K562 (cell line): ENCODE results near the gene CCL20. TPM values are rescaled to one million over a fixed set of nuclear protein-coding genes. Genes with fewer than 3 reads are reported as not detected.

Source experiments
- ATAC-seq: fragments of 200-7000 bp; cut with Tn5 transposase; 3 replicates; pipeline ENCODE4 v1.9.1; 2020; ENCODE audit warnings: moderate library complexity
- BruUV-seq: library from RNA; stranded (reverse); fragments of 400-500 nt; replicated peaks from 2 replicates; lab custom pipeline; 2021; lab: Mats Ljungman, UMichigan
- CTCF ChIA-PET: fragments of 300-600 bp; formaldehyde crosslinking; extraction: SDS; loops from one replicate; lab custom pipeline; 2021; ENCODE audit warnings: low intra/inter-chr PET ratio; lab: Yijun Ruan, JAX
- POLR2A ChIA-PET: fragments of 300-600, 350-650 bp; sonication (Branson Sonifier 250); formaldehyde crosslinking; extraction: SDS; loops from one replicate; lab custom pipeline; 2021; ENCODE audit warnings: antibody characterized with exemption, inconsistent platforms; lab: Yijun Ruan, JAX
- DNase-seq, 4 experiments: peaks; one replicate each; pipeline versions ENCODE4 v3.0.0 to v3.0.0-alpha.2; 2011 to 2018; ENCODE audit warnings: low spot score in 3 of 4, mixed read lengths in 3 of 4; ENCODE audit errors: extremely low read depth in 1 of 4
- FAIRE-seq: peaks from 2 replicates; lab custom pipeline; 2011; peaks lifted over from hg19 to GRCh38; lab: Jason Lieb, UNC
- H2AFZ ChIP-seq: 2 replicates; pipeline ENCODE4 v1.6.0; 2011; ENCODE audit warnings: low read depth, low read length, control low read depth, inconsistent platforms
- H3K27ac ChIP-seq: fragments of 200-600 bp; 3 replicates; pipeline ENCODE4 v1.8.0; 2011; ENCODE audit warnings: low read depth, mild to moderate bottlenecking, control low read depth, inconsistent platforms, low read length, moderate library complexity, mixed read lengths; ENCODE audit errors: extremely low read depth
- H3K27me3 ChIP-seq, 2 experiments: fragments of 300-600 bp in 1 of 2; 2 replicates in 1 of 2; 3 replicates in 1 of 2; pipeline versions ENCODE4 v1.6.0 to v1.8.0; 2011; ENCODE audit warnings: inconsistent platforms in 2 of 2, low read length in 2 of 2, mild to moderate bottlenecking in 1 of 2, mixed read lengths in 1 of 2, moderate library complexity in 1 of 2; ENCODE audit not compliant: control insufficient read depth in 2 of 2, insufficient read depth in 2 of 2
- H3K36me3 ChIP-seq: fragments of 300-600 bp; 3 replicates; pipeline ENCODE4 v1.8.0; 2011; ENCODE audit warnings: mild to moderate bottlenecking, low read length, inconsistent platforms; ENCODE audit not compliant: control insufficient read depth, insufficient read depth
- H3K4me1 ChIP-seq, 2 experiments: fragments of 200-600 bp in 1 of 2; replicated peaks in 1 of 2; 2 replicates in 1 of 2; 3 replicates in 1 of 2; pipeline versions ENCODE4 v1.5.1 to v1.8.0; 2011; ENCODE audit warnings: inconsistent platforms in 2 of 2, low read length in 2 of 2, mild to moderate bottlenecking in 1 of 2, mixed read lengths in 1 of 2, moderate library complexity in 1 of 2; ENCODE audit not compliant: control insufficient read depth in 2 of 2, insufficient read depth in 2 of 2
- H3K4me2 ChIP-seq: 2 replicates; pipeline ENCODE4 v1.6.1; 2011; ENCODE audit warnings: low read length, control low read depth, inconsistent platforms, mixed read lengths; ENCODE audit not compliant: insufficient read depth
- H3K4me3 ChIP-seq: fragments of 200-600 bp; sonication (generic), shearing (Covaris generic); 2 replicates; pipeline ENCODE4 v1.5.1; 2016; ENCODE audit warnings: control low read depth, inconsistent platforms
- H3K79me2 ChIP-seq: fragments of 200-600 bp; 3 replicates; pipeline ENCODE4 v1.8.0; 2011; ENCODE audit warnings: low read length, inconsistent platforms; ENCODE audit not compliant: control insufficient read depth, insufficient read depth
- H3K9ac ChIP-seq, 2 experiments: 2 replicates each; pipeline versions ENCODE4 v1.6.0 to v1.6.1; 2011; ENCODE audit warnings: low read depth in 2 of 2, low read length in 2 of 2, control low read depth in 1 of 2, inconsistent platforms in 1 of 2, mild to moderate bottlenecking in 1 of 2, mixed read lengths in 1 of 2; ENCODE audit not compliant: insufficient read depth in 1 of 2
- H3K9me1 ChIP-seq: one replicate; pipeline ENCODE4 v1.6.0; 2011; ENCODE audit warnings: inconsistent platforms, mild to moderate bottlenecking, low read length, moderate library complexity; ENCODE audit not compliant: control insufficient read depth, insufficient read depth
- H3K9me3 ChIP-seq: replicated peaks from 2 replicates; pipeline ENCODE4 v1.5.1; 2011; ENCODE audit warnings: low read depth, low read length, inconsistent platforms; ENCODE audit not compliant: control insufficient read depth, insufficient read depth
- H4K20me1 ChIP-seq: replicated peaks from 2 replicates; pipeline ENCODE4 v1.6.1; 2011; ENCODE audit warnings: low read length, inconsistent platforms, mixed read lengths; ENCODE audit not compliant: control insufficient read depth, insufficient read depth
- NCOA1 ChIP-seq: fragments of 450-650 bp; IDR thresholded peaks from 2 replicates; pipeline ENCODE4 v1.6.1; 2016; ENCODE audit warnings: low read depth
- RHOXF2B ChIP-seq: fragments of 250-450 bp; sonication (Bioruptor Pico); conservative IDR thresholded peaks from 2 replicates; pipeline ENCODE4 v1.5.1; 2021
- STAT5A ChIP-seq: IDR thresholded peaks from 2 replicates; pipeline ENCODE4 v1.6.1; 2012; ENCODE audit warnings: low read length, inconsistent platforms, borderline replicate concordance
- ZC3H4 ChIP-seq: sonication (generic); formaldehyde crosslinking; IDR thresholded peaks from 2 replicates; pipeline ENCODE4 v1.9.0; 2021; ENCODE audit warnings: missing genetic modification reagents, borderline replicate concordance
- ZNF239 ChIP-seq: fragments of 250-450 bp; sonication (Bioruptor Pico); IDR thresholded peaks from 2 replicates; pipeline ENCODE4 v1.4.0; 2020; ENCODE audit warnings: mild to moderate bottlenecking
- ZNF41 ChIP-seq: fragments of 250-450 bp; sonication (Bioruptor Pico); conservative IDR thresholded peaks from 2 replicates; pipeline ENCODE4 v1.4.0; 2020; ENCODE audit warnings: mild to moderate bottlenecking
- WGBS: fragments of 100-300 bp; shearing (Covaris generic); methylation state at CpG from one replicate; pipeline ENCODE4 v1.1.6; 2016; ENCODE audit warnings: low coverage, mixed read lengths; ENCODE audit not compliant: insufficient coverage; ENCODE audit errors: missing lambda C conversion rate; 5-methylcytosine and 5-hydroxymethylcytosine counted together
- in situ Hi-C: fragments of 300-500 bp; cut with MboI; formaldehyde crosslinking; loops from 4 replicates; pipeline ENCODE4 v1.15.0; 2018; ENCODE audit warnings: inconsistent platforms, mixed read lengths
- intact Hi-C: fragments of 100-400 bp; cut with micrococcal nuclease; formaldehyde crosslinking; loops from 2 replicates; pipeline ENCODE4 v1.14.2; 2022
- polyA plus RNA-seq, 8 experiments: library from polyadenylated mRNA; depleted of rRNA in 4 of 8; stranded (reverse) in 5 of 8; unstranded in 3 of 8; fragments of >200 nt; fragmentation: Nextera tagmentation in 2 of 8; fragmentation: Illumina TruSeq in 1 of 8; extraction: Ambion mirVana in 2 of 8; extraction: Trizol in 1 of 8; gene quantifications; 2 replicates each; pipeline versions ENCODE4 v1.2.1 to v1.2.3, GENCODE V29; 2011 to 2014; ENCODE audit warnings: inconsistent platforms in 1 of 8, missing spikeins in 1 of 8
- total RNA-seq, 7 experiments: library from RNA; depleted of rRNA in 6 of 7; stranded (reverse); fragments of >200 nt in 6 of 7; fragmentation: Illumina TruSeq in 2 of 7; extraction: Trizol in 2 of 7; gene quantifications; 2 replicates each; pipeline versions ENCODE4 v1.2.1 to v1.2.3, GENCODE V29; 2011 to 2021; ENCODE audit warnings: low replicate concordance in 1 of 7
- TF ChIP-seq, protein P1 (sequence below): fragments of 450-650 bp; conservative IDR thresholded peaks from 2 replicates; pipeline ENCODE4 v1.6.1; 2016; ENCODE audit warnings: missing genetic modification characterization, low read depth, mild to moderate bottlenecking, control low read depth, missing compliant biosample characterization

CCL20 gene
- total and polyA plus RNA-seq, 9 of the 15 experiments (the other 6 are each of a cell fraction or from before 2014, with no cell fraction given) = 0.29 TPM; not detected in 8

DNA sequence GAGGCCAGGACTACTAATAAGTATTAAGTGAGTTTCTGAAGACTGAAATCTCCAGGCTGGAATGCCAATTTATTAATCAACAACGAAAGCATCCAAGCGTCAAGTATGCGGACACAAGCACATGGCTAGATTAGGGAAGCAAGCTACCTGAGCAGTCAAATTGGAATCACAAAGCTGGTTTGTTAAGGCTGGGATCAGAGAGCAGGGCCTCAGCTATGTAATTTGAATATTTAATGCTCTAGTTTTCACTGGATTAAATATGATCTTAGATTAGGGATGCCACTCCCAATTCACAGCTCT is 5.7 kb downstream of the CCL20 start:
- intact Hi-C loops (no loop called here), in situ Hi-C loops (no loop called here)
- Histone ChIP-seq H3K27ac (no peak overlapping the region), H3K4me1 (no peaks in the 10 kb centered on the region), H3K36me3 (no peaks in the 10 kb centered on the region), H3K27me3 (no peaks in the 10 kb centered on the region), H3K79me2 (no peaks in the 10 kb centered on the region), H4K20me1 (no peaks in the 10 kb centered on the region), H3K9ac (no peak overlapping the region), H3K9me3 (no peaks in the 10 kb centered on the region), H3K4me2 (no peak overlapping the region), H2AFZ (no peak overlapping the region), H3K4me3 (no peak overlapping the region), H3K9me1 (no peaks in the 10 kb centered on the region)
- no peak for DNase-seq
- FAIRE-seq = no peak
- no TSS peak for BruUV-seq
- ATAC-seq = no peak
- ChIA-PET POLR2A (interaction anchor here (0.6 kb wide), 1 partner anchor 210 kb away, joined by 3 read pairs; no protein-coding TSS in a partner anchor), CTCF (no interaction called here)
- TF ChIP-seq ZNF41 = no peak
- no peak for TF ChIP-seq ZC3H4 (CRISPR knock-in tag)
- no peak for TF ChIP-seq NCOA1
- TF ChIP-seq STAT5A = no peak
- TF ChIP-seq ZNF239 (CRISPR knock-in tag) = no peak
- no peak for TF ChIP-seq RHOXF2B
- TF ChIP-seq, protein P1, sequence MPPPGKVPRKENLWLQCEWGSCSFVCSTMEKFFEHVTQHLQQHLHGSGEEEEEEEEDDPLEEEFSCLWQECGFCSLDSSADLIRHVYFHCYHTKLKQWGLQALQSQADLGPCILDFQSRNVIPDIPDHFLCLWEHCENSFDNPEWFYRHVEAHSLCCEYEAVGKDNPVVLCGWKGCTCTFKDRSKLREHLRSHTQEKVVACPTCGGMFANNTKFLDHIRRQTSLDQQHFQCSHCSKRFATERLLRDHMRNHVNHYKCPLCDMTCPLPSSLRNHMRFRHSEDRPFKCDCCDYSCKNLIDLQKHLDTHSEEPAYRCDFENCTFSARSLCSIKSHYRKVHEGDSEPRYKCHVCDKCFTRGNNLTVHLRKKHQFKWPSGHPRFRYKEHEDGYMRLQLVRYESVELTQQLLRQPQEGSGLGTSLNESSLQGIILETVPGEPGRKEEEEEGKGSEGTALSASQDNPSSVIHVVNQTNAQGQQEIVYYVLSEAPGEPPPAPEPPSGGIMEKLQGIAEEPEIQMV (tag) = no peak
- WGBS = 13% methylated on average over 3 of the region's 3 CpGs
